ENCODE results near the gene SPRYD3. TPM values are rescaled to one million over a fixed set of nuclear protein-coding genes. Genes with fewer than 3 reads are reported as not detected.
"Not testable (repeated sequence)": the region's sequence is repeated elsewhere in the genome, so short reads cannot be mapped to it uniquely, and the experiment has no call there.

Gene SPRYD3
- total RNA-seq, 1 donor from 2014 or later = 49.1 TPM

GRCh38 chr12:53031616-53032015 lies 47.6 kb downstream of the SPRYD3 start:
- TF ChIP-seq CTCF (IDR thresholded peaks at IDR 0.05; ENCODE audit: borderline replicate concordance) = no peak
- Histone ChIP-seq H3K36me3 (peaks cover 97% of the 10 kb centered on the region), H3K4me3 (no peak overlapping the region)

GRCh38 chr12:53027014-53027413 lies 52.2 kb downstream of the SPRYD3 start:
- H3K4me3 ChIP-seq; H3K27ac ChIP-seq (replicated peaks); H3K4me1 ChIP-seq; DNase-seq; intact Hi-C loops (cut with micrococcal nuclease); H3K9me3 ChIP-seq (replicated peaks); H3K27me3 ChIP-seq (ENCODE audit: low read depth): not testable (repeated sequence)
- H3K36me3 ChIP-seq = peaks cover 97% of the 10 kb centered on the region

More at GRCh38 chr12:53031616-53032015, 47.6 kb downstream of the SPRYD3 start:
- DNase-seq = no peak
- Histone ChIP-seq H3K27me3 (ENCODE audit: low read depth) (no peaks in the 10 kb centered on the region), H3K9me3 (replicated peaks) (no peaks in the 10 kb centered on the region), H3K27ac (replicated peaks) (no peak overlapping the region), H3K4me1 (no peaks in the 10 kb centered on the region)
- intact Hi-C loops (cut with micrococcal nuclease) = no loop called here

- H3K9me3 ChIP-seq (replicated peaks) = no peaks in the 10 kb centered on the region
- no peaks in the 10 kb centered on the region for H3K4me1 ChIP-seq
- peaks cover 97% of the 10 kb centered on the region for H3K36me3 ChIP-seq
- intact Hi-C loops (cut with micrococcal nuclease) = no loop called here
- no peak overlapping the region for H3K4me3 ChIP-seq
- DNase-seq = no peak
- TF ChIP-seq CTCF (IDR thresholded peaks at IDR 0.05; ENCODE audit: borderline replicate concordance) = no peak
- H3K27me3 ChIP-seq (ENCODE audit: low read depth) = no peaks in the 10 kb centered on the region
- H3K27ac ChIP-seq (replicated peaks) = no peak overlapping the region
Measured at GRCh38 chr12:53025250-53025649, 53.9 kb downstream of the SPRYD3 start.

- peaks cover 33% of the 10 kb centered on the region for H3K36me3 ChIP-seq
- no peaks in the 10 kb centered on the region for H3K9me3 ChIP-seq (replicated peaks)
- H3K27ac ChIP-seq (replicated peaks) = no peak overlapping the region
- DNase-seq = no peak
- no peaks in the 10 kb centered on the region for H3K27me3 ChIP-seq (ENCODE audit: low read depth)
- H3K4me3 ChIP-seq = no peak overlapping the region
- H3K4me1 ChIP-seq = peaks cover 48% of the 10 kb centered on the region
- intact Hi-C loops (cut with micrococcal nuclease) = no loop called here
- TF ChIP-seq CTCF (IDR thresholded peaks at IDR 0.05; ENCODE audit: borderline replicate concordance) = no peak
Measured at GRCh38 chr12:53014709-53015108, 64.5 kb downstream of the SPRYD3 start.

Small RNA genes within 50 kb of the gene (microRNA-seq; reads per million reads assigned to microRNA genes)
- gene MIR6757 = not detected

Other genes starting within 250 kb of the SPRYD3 start
- not detected for gene KRT79, start 245.1 kb downstream of the SPRYD3 start, total RNA-seq
- not detected for gene KRT78, start 230.4 kb downstream of the SPRYD3 start, total RNA-seq
- 63.4 TPM for gene KRT8, start 174.3 kb downstream of the SPRYD3 start, total RNA-seq
- gene KRT18, start 130.3 kb downstream of the SPRYD3 start, total RNA-seq = 3.7 TPM
- gene EIF4B, start 72.9 kb downstream of the SPRYD3 start, total RNA-seq = 390 TPM
- 109 TPM for gene TNS2, start 29.3 kb downstream of the SPRYD3 start, total RNA-seq
- gene IGFBP6, start 18.3 kb upstream of the SPRYD3 start, total RNA-seq = 53.0 TPM
- gene SOAT2, start 24.1 kb upstream of the SPRYD3 start, total RNA-seq = not detected
- 26.5 TPM for gene ZNF740, start 101.3 kb upstream of the SPRYD3 start, total RNA-seq
- 12.2 TPM for gene CSAD, start 101.5 kb upstream of the SPRYD3 start, total RNA-seq
- 1.1 TPM for gene ITGB7, start 127.9 kb upstream of the SPRYD3 start, total RNA-seq
- gene RARG, start 152.8 kb upstream of the SPRYD3 start, total RNA-seq = 14.9 TPM
- 0.36 TPM for gene ESPL1, start 188.9 kb upstream of the SPRYD3 start, total RNA-seq
- gene PFDN5, start 216.2 kb upstream of the SPRYD3 start, total RNA-seq = 399 TPM
- gene MYG1, start 220.3 kb upstream of the SPRYD3 start, total RNA-seq = 34.8 TPM
- gene AAAS, start 242.2 kb upstream of the SPRYD3 start, total RNA-seq = 45.1 TPM